Stimulated activated CD8-positive, alpha-beta memory T cell treated with anti-CD3 and anti-CD28 coated beads, Interleukin-15, amount 100 ng/mL, for 48 hours (primary cell): ENCODE data around the gene RAB44.
"Not testable (repeated sequence)": the region's sequence is repeated elsewhere in the genome, so short reads cannot be mapped to it uniquely, and the experiment has no call there.

ENCODE experiments used
- DNase-seq, 2 donors: peaks; one replicate each; pipeline ENCODE4 v3.0.0-alpha.2; 2020; ENCODE audit warnings: low read depth in 2 of 2

The RAB44 gene, protein sequence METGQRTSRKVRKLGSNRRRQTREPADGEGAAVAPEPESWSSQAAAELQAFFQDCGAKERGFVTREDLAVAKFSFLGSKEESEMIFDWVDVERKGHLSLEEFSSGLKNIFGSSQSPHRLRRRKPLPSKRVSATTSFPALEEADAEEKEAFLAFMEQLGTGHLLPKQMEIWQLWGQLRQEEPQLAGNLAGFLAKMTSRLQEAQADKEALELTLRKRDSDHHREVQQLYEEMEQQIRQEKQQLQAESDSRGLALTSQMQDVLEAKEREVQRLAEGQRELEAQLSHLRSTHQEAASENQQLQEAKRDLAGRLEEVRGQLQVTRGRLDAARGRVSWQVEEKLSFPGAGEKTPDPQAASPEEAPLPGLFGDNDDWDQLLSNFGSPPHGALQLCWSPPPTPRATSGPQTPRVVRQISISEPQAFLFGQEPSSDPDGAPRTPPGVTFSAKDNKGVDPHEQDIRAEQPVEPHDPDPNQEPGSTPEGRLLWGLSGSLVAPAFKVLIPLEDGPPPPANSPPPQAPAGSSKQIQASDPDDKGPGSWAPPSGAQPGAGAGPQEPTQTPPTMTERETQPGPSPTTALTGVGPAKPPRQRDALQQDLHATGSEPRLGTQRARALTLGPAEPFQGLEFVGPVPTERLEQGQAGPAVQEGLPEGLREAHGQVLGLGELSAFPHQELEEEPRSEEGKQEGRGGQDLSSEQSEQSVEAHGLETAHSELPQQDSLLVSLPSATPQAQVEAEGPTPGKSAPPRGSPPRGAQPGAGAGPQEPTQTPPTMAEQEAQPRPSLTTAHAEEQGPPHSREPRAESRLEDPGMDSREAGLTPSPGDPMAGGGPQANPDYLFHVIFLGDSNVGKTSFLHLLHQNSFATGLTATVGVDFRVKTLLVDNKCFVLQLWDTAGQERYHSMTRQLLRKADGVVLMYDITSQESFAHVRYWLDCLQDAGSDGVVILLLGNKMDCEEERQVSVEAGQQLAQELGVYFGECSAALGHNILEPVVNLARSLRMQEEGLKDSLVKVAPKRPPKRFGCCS

DNA sequence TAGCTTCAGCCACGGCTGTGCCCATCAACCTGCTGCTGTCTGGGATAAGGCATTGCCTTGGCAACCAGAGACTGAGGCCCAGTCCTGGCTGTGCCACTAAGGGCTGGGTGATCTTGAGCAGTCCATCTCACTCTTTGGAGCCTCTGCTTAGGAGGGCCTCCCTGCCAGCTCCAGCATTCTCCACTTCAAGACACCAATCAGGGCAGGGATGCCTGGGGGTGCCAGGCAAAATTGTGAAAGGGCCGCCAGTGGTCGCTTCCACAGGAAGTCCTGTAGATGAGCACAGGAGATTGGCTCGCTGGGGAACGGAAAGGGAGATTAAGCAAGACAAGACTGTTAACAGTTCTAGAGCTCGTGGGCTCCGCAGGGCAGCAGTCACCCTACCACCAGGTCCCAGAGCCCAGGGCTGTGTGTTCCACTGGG, at the start of gene RAB44:
Gene RAB44 (plus strand): TSS at position 346 of the 423 bp plus-strand sequence. CDS start 6,410 bp downstream, outside the sequence.
- no peak for DNase-seq

DNA sequence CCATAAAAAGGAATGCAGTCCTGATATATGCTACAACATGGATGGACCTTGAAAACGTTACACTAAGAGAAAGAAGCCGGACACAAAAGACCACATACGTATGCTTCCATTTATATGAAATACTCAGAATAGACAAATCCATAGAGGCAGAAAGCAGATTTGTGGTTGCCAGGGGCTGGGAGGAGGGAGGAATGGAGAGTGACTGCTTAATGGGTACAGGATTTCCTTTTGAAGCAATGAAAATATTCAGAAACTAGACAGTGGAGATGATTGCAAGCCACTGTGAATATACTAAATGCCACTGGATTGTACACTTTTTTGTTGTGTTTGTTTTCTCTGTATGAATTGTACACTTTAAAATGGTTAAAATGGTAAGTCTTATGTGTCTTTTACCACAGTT, 48.5 kb upstream of the RAB44 start:
- no peak for DNase-seq

DNA sequence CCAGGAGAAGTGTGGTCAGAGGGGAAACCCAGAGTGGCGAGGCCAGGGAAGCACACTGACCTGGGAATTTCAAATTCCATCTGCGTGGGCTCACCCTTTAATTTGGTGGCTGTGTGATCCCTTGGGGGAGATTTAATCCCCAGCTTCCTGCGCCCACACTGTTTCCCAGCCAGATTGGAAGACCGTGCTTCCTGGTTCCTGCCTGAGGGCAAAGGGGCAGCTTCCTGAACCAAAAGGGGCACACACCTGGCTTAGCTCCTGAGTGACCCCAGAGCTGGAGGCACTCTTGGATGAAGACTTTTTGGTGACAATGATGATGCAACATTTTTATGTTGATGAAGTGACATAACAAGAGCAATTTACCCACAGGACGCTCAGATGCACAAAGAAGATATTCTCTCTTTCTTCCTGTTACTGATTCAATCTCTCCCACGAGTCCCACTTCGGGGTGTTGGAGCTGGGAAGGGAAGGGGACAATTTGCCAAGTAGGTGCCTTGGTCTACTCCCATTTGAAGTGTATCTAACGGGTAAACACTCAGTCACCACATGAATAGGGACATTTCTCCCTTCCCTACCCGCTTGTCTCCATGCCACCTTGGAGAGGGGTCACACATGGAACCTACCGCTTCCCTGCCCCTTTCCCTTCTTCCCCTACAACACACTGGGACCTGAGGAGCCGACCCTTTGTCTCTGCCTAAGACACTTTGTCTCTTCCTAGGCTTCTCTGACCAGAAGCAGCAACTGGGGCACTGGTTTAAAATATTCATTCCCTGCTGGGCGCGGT, 47.7 kb upstream of the RAB44 start:
- no peak for DNase-seq

DNA sequence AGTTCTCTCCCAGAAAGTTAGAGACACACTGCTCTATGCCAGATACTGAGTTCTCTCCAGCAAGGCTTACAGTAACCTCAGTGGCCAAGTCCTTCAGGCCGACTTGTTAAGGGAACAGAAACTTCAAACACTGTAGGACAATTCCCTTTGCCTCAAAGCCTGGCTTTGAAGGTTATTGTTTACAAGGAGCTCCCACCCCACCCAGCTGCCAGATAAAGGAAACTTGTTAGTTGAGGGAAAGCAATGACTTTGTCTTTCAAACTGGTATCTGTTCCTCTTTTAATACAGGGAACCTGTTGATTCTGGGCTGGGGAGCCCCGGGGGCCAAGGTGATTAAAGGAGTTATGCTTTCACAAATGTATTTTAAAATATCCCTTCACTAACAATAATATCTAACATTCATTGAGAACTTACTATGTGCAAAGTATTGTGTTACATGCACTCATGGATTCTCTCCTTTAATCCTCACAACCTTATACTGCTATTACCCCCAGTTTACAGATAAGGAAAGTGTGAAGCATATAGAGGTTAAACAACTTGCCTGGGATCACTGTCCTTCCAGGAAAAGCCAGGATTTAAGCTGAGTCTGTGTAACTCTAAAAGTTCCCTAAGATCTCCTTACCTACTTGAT, 46.7 kb upstream of the RAB44 start:
- DNase-seq, result no peak

DNA sequence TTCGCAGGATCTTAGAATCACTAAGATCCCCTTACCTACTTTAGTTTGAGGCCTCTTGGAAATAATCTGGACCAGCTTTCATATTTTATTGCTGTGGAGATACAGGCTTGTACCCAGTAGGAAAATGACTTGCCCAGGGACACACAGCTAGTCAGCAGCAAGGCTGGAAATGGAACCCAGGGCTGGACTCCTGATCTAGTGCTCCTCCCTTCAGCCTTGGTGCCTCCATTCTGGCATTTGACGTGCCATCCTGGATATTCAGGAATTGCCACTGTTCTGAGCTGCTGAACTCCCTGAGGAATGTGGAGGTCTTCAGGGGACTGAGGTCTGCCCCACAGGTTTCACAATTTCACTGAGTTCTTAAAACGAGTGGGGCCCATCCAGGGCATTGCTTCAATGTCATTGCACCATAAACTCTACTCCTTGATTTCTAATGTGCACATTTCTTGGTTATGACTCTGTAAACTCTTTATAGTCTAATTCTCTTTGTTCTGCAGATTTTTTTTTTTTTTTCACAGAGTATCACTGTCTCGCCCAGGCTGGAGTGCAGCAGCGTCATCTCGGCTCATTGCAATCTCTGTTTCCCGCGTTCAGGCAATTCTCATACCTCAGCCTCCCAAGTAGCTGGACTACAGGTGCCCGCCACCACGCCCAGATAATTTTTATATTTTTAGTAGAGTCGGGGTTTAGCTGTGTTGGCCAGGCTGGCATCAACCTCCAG, 45.8 kb upstream of the RAB44 start:
- DNase-seq, result no peak

DNA sequence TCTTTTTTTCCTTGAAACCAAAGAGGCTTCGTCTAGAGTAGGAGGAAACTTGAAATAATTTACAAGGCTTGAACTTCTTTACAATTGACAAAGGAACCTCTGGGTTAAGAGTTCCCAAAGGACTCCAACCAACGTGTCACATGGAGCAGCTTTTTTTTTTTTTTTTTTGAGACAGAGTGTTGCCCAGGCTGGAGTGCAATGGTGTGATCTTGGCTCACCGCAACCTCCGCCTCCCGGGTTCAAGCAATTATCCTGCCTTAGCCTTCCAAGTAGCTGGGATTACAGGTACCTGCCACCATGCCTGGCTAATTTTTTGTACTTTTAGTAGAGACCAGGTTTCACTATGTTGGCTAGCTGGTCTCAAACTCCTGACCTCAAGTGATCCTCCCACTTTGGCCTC, 43.2 kb upstream of the RAB44 start:
- not testable (repeated sequence) for DNase-seq

DNA sequence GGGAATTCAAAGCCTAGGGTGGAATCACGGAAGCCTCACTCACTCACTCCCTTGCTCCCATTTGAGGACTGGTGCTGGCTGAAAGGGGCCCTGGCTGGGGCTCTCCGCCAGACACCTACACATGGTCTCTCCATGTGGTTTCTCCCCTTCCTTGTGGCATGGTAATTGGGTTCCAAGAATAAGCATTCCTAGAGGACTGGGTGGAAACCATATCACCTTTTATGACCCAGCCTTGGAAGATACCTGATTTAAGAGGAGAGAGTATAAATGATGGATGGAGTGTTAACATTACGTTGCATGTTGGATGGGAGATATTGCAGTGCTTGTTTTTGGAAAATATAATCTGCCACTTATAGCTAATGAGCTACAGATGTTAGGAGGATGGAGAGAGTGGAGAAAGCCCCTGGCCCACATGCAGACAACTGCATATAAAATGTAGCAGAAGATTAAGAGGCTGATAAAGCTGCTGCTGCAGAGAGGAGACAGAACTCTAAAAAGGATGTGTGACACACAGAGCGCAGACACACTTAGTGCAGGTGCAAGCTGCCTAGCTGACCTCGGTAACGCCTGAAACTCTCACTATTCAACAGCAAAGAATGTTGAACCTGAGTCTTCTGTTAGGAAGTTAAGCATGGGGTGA, 42.4 kb upstream of the RAB44 start:
- no peak for DNase-seq

DNA sequence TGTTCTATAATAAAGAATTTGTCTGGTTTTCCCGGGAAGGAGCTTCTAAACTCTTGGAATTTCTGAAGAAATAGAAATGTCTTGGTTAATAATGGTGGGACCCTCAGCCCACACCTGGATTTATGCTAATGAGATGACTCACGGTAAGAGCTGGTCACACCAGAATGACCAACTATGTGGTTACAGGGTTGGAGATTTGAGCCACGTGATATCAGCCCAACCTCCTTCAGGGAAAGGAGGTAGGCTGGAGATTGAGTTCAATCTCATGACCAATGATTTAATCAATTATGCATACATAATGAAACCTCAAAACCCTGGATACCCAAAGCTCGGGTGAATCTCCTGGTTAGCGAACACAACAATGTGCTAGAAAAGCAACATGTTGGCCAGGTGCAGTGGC, 41.2 kb upstream of the RAB44 start:
- DNase-seq, result no peak

DNA sequence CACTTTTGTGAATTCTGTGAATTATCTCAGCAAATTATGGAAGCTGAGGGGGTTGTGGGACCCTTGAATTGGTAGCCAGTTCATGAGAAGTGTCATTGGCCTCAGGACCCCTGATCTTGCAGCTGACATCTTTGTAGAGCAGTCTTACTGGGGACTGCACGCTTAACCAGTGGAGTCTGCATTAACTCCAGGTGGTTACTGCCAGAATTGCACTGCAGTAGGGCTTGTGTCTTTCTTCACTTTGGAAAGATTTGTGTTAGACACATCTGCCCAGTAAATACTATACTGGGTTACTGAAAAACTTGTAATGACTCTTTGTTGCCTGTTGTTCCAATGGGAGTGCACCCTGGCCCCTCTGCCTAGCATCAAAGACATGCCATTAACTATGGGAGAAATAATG, 40.4 kb upstream of the RAB44 start:
- no peak for DNase-seq

DNA sequence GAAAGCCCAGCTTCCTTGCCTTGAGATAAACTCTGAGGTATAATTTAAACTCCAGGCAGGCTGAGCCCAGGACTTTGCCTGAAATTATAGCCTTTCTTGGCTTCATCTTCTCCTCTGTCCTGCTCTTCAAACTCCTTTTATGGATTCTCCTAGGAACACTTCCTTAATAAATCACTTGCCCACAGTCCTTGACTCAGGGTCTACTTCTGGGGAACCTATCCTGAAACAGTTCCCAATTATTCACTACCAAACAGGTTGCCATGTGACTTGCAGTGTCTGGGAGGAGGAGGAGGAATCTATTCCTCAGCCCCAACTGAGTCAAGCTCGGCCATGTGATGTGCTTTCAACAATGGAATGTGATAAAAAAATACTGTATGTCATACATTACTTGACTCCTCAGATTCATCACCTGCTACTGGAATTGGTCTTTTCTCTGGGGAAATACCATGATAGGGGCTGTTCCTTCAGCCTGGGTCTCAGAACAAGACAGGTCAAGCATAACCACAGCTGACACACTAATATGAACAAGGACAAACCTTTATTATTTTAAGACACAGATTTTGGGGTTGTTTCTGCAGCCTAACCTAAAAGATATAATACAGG, 39.6 kb upstream of the RAB44 start:
- DNase-seq, result no peak

DNA sequence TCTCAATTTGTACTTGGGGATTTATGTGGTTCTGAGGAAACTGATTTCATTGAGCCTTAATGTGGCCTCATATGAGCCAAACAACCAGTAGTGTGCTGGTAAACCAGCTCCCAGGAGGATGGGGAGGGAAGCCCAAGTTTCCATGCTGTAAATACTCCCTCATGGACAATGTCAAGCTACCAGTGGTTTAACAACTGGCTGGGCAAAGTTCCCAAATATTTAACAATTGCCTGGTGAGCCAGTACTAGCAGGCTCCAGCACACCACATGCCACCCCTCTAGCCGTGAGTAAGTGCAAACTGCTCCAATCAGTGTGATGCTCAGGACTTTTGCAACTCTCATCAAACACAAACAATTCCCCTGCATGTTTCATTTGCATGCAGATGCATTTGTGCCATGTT, 38.4 kb upstream of the RAB44 start:
- no peak for DNase-seq

DNA sequence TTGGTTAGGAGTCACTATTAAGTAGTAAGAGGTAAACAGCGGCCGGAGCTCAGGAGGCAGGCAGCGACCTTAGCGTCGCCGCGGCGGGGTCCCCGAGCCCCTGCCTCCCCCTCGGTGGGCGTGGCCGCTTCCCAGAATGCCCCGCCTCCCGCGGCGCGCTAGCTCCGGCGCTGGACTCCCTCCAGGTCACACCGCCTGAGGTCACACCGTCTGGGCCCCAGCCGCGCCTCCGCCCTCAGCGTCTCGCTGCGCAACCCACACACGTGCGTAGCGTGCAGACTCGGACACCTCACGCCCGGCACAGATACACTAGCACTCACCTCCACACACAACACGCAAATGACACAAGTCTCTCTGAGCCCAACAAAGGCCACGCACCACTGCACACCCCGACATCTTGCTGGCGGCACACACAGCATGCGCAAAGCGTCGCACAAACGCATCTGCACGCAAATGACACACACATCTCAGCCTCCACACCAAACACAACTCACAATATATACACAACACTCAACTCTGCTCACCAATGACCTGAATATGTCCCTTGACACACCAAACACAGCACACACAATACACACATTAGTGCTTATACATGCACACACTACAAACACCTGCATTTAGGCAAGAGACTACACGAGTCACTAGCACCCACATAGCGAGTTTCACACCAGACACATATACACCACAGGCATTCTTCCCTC, 36.7 kb upstream of the RAB44 start:
- DNase-seq, result no peak

DNA sequence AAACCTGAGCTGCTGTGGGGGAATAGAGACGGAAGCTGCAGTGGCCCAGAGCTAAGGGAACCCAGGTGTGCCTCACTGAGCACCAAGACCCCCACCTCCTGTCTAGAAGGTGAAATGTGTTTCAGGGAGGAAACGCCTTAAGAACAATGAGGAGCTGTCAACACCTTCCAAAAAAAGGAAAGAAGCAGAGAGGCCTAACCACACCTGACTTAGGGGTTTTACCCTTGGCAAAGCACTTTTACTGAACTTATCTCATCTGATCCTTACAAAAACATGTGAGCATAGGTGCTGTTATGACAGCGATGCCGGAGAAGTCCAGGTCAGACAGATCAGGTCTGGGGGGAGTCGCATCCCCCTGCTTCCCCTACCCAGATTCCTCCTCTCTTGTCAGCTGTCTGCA, 35.2 kb upstream of the RAB44 start:
- no peak for DNase-seq

DNA sequence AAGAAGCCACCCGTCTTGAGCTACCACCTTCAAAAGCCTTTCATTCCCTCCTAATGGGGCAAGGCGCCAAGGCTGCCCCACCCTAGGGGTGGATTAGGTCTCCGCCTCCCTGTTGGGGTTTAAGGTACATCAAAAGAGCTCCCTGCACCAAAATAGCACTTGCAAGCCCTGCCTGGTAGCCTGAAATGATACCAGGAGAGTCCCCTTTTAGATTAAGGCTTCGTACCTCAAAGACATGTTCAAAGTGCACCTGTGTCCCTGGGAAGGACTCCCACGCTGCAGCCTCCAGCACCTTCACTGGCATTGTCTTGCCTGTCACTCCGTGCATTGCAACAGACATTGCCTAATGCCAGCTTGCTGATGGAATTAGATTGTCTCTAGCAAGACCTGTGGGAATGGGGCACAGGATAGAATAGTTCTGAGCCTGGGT, 34.8 kb upstream of the RAB44 start:
- no peak for DNase-seq

DNA sequence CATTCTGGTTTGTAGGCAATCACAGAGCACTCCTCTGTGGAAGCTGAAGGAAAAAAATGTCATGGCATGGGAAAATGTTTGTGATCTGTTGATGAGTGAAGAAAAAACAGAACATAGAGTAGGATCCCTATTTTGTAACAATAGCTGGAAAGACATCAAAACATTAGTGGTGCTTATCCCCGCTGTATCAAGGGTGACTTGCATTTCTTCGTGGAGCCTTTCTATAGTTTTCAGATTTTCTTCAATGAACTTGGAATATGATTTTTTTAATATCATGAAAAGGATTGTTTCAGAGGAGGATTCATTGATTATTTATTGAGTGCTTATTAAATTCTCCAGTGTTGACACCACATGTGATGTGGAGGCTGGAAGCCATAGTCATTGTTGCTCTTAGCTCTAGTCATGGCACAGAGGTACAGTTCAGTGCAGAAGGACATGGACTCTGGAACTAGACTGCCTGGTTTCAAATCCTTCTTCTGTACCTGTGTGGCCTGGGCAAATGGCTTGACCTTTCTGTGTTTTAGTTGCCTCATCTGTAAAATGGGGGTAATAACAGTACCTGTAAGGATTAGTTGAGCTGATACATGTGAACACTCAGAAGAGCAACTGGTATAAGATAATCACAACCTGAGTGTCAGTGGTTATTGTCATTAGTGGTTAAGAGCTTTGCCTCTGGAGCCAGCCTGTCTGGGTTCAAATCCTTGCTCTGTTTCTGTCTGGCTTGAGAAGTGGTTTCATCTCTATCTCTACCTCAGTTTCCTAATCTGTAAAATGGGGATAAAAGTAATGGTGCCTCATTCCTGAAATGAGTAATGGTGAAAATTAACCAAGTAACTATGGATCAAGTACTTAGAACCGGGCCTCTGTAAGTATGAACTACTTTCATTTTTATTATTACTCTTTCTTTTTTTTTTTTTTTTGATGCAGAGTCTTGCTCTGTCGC, 33.9 kb upstream of the RAB44 start:
- DNase-seq, result no peak

DNA sequence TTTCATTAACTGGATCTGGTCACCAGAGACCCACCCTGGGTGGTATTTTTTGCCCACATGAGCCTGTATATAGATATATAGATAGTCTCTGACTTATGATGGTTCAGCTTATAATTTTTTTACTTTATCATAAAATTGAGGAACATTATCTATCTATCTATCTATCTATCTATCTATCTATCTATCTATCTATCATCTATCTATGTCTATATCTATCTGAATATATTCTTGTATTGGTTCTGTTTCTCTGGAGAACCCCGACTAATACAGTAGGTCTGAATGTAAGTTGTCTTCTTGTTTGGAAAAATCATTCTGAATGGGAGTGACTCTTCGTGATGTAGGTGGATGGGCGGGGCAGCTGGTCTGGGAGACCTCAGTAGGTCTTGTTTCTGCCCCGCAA, 32.4 kb upstream of the RAB44 start:
- no peak for DNase-seq

DNA sequence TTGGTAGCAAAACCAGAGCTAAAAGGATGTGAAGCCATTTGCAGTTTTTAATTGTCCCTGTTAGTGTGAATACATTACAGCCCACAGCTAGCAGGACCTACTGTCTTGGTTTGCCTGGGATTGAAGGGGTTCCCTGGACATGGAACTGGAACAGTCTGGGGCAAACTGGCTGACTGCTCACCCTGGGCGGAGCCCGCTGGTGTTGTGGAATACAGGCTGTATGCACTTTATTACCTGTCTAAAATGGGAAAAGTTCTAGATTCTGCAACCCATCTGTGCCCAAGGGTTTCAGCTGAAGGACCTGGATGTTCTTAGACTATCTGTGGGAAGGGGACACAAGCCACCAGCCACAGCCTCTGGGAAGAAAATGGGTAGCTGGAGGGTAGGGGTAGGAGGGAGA, 31.3 kb upstream of the RAB44 start:
- no peak for DNase-seq
